Epithelial cell of alveolus of lung (primary cell): Measurements from ENCODE around the gene VPS72. TPM values are rescaled to one million over a fixed set of nuclear protein-coding genes. Genes with fewer than 3 reads are reported as not detected.

ENCODE experiments used
- total RNA-seq: library from RNA; depleted of rRNA; stranded (reverse); fragments of >200 nt; gene quantifications from 2 replicates; pipeline ENCODE4 v1.2.1, GENCODE V29; 2015

The VPS72 gene
- total RNA-seq: 42.7 and 52.9 TPM in 2 replicates

GRCh38 chr1:151189637-151190445, at the start of gene VPS72:
Gene VPS72, minus strand, starts transcription at chr1:151190197. Its CDS starts 76 bp downstream, at chr1:151190121.

GRCh38 chr1:151198254-151199127, 8.5 kb upstream of the VPS72 start, which contains the start of gene PIP5K1A:
Gene PIP5K1A, plus strand, starts transcription at chr1:151198552. Its CDS starts 445 bp downstream, at chr1:151198997.

GRCh38 chr1:151175863-151176262, 14.1 kb downstream of the VPS72 start, which contains the start of gene TMOD4:
Gene TMOD4, minus strand, starts transcription at chr1:151175981. Its CDS starts 1,106 bp downstream, at chr1:151174875.

GRCh38 chr1:151165738-151166504, 24.1 kb downstream of the VPS72 start, which contains the start of the genes LYSMD1 and SCNM1:
Gene LYSMD1, minus strand, starts transcription at chr1:151165902. Its CDS starts 644 bp downstream, at chr1:151165258.
Gene SCNM1, plus strand, starts transcription at chr1:151166144. Its CDS starts 9 bp downstream, at chr1:151166153.

GRCh38 chr1:151156515-151156819, 33.5 kb downstream of the VPS72 start, which contains the start of gene TNFAIP8L2:
Gene TNFAIP8L2, plus strand, starts transcription at chr1:151156649. Its CDS starts 2,049 bp downstream, at chr1:151158698.

GRCh38 chr1:151146412-151147131, 43.4 kb downstream of the VPS72 start, which contains the start of gene SEMA6C:
Gene SEMA6C, minus strand, starts transcription at chr1:151146631. Its CDS starts 4,010 bp downstream, at chr1:151142621.

Other genes starting within 250 kb of the VPS72 start
- gene CERS2, start 215.4 kb downstream of the VPS72 start, total RNA-seq: 124 and 274 TPM in 2 replicates
- gene ANXA9, start 207.9 kb downstream of the VPS72 start, total RNA-seq: 0.13 TPM in 1 of 2 replicates, not detected in the other
- gene MINDY1, start 183.3 kb downstream of the VPS72 start, total RNA-seq: 7.8 and 18.1 TPM in 2 replicates
- gene PRUNE1, start 181.7 kb downstream of the VPS72 start, total RNA-seq: 11.8 and 28.0 TPM in 2 replicates
- 0.13 and 2.3 TPM in 2 replicates for gene BNIPL, start 153.6 kb downstream of the VPS72 start, total RNA-seq
- gene C1orf56, start 142.4 kb downstream of the VPS72 start, total RNA-seq: 3.0 and 3.9 TPM in 2 replicates
- gene CDC42SE1, start 130.6 kb downstream of the VPS72 start, total RNA-seq: 39.0 and 43.8 TPM in 2 replicates
- gene MLLT11, start 129.8 kb downstream of the VPS72 start, total RNA-seq: 5.8 and 19.0 TPM in 2 replicates
- gene GABPB2, start 119.4 kb downstream of the VPS72 start, total RNA-seq: 4.5 and 5.7 TPM in 2 replicates
- gene SEMA6C, start 43.6 kb downstream of the VPS72 start, total RNA-seq: 1.7 and 5.5 TPM in 2 replicates
- not detected in 2 replicates for gene TNFAIP8L2, start 33.5 kb downstream of the VPS72 start, total RNA-seq
- 6.2 and 11.7 TPM in 2 replicates for gene LYSMD1, start 24.3 kb downstream of the VPS72 start, total RNA-seq
- gene SCNM1, start 24.1 kb downstream of the VPS72 start, total RNA-seq: 29.5 and 31.0 TPM in 2 replicates
- not detected in 2 replicates for gene TMOD4, start 14.2 kb downstream of the VPS72 start, total RNA-seq
- gene PIP5K1A, start 8.4 kb upstream of the VPS72 start, total RNA-seq: 42.2 and 43.2 TPM in 2 replicates
- 124 and 156 TPM in 2 replicates for gene PSMD4, start 64.5 kb upstream of the VPS72 start, total RNA-seq
- 17.6 and 29.0 TPM in 2 replicates for gene ZNF687, start 92.1 kb upstream of the VPS72 start, total RNA-seq
- 48.6 and 60.4 TPM in 2 replicates for gene PI4KB, start 137.2 kb upstream of the VPS72 start, total RNA-seq
- 22.2 and 25.4 TPM in 2 replicates for gene RFX5, start 157.1 kb upstream of the VPS72 start, total RNA-seq
- 27.0 and 118 TPM in 2 replicates for gene SELENBP1, start 182.5 kb upstream of the VPS72 start, total RNA-seq
- gene PSMB4, start 209.4 kb upstream of the VPS72 start, total RNA-seq: 331 and 344 TPM in 2 replicates